GM18951 (cell line): Measurements from ENCODE around the gene CDCA8.
"Not testable (repeated sequence)": the region's sequence is repeated elsewhere in the genome, so short reads cannot be mapped to it uniquely, and the experiment has no call there.

Experiments
- POLR2A ChIP-seq: IDR thresholded peaks from 4 replicates; pipeline ENCODE4 v1.6.1; 2011; ENCODE audit warnings: mild to moderate bottlenecking; ENCODE audit not compliant: insufficient read length, insufficient read depth; ENCODE audit errors: extremely low read depth
- in situ Hi-C: fragments of 300-500 bp; cut with MboI; formaldehyde crosslinking; loops from one replicate; pipeline ENCODE4 v1.12.0; 2022; ENCODE audit warnings: low sequenced_read_pairs, mixed read lengths, inconsistent platforms; ENCODE audit not compliant: unreplicated experiment

CDCA8 gene

DNA sequence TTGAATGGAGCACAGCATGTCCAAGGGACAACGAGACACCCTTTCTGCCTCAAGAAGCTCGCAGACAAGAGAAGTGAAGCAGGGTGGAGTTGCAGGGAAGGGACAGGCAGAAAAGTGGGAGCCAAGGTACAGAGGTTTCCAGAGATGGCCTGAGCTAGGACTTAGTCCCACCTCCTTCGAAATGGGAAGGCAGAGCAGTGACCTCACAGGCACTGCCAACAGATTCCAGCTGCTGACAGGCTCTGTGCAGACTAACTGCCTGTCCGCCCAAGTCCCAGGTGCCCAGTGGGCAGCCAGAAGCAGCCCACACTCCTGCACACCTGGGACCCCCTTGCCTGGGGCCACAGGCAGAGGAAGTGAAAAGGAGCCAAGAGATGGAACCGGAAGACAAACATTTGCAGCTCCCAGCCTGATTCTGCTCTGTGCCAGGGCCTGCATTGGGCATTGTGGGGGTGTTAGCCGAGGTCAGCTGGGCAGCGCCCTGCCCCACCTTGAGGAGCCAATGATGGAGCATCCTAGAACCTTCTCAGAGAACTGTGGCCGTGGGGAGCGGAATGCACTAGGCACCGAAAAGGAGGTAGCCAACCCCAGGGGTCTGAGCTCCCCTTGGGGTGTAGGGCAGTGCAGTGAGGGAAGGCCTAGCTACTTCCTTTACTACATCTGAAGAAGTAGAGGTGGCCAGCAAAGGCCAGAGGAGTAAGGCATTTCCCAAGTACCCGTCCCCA is 30.1 kb upstream of the CDCA8 start:
- in situ Hi-C loops, result no loop called here
- TF ChIP-seq POLR2A, result no peak

DNA sequence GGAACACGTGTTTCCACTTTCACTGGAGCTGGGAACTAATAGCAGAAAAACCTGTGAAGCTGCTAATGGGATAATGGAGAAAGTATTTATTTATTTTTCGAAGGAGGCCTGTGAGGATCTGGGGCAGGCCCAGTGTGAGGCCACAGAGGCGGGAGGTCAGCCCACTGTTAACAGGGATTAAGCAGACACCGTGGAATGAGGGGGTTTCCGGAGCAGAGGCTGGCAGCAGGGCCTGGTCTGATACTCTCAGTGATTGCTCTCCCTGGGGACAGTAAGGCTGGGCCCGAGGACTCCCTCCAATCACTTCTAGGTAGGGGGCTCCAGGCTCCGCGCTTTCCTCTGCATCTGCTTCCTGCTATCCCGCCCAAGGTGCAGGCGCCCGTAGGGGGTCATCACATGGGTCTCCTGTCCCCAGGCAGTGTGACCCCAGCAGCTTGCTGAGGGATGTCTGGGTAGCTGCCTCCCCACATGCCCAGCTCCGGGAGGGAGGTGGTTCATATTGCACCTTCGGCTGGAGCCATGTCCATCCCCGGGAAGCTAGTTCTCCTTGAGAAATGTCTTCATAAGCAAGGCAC is 28.8 kb upstream of the CDCA8 start:
- no peak for TF ChIP-seq POLR2A
- in situ Hi-C loops, result no loop called here

DNA sequence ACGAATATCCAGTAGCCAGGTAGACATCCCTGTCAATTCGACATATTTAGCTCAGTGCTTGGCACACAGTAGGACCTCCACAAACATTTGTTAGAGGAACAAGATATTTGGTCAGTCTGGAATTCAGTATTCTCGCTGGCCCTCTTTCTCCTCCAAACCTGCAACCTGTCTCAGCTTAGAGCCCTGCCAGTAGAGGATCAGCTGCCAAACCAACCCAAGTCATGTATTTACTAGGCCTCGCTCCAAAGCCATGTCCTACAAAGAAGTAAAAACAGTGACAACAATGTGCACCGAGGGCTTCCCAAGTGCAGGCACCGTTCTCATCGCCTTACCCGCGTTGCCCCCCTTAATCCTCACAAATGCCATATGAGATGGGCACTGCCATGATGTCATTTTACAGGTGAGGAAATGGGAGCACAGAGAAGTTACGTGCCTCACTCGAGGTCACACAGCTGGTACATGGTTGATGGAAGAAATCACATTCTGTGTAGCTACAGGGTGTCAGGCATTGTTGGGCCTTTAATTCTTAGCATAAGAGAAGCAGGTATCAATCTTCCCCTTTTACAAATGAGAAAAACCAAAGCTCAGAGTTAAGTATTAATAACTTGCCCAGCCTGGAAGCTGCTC is 26.0 kb upstream of the CDCA8 start:
- in situ Hi-C loops, result no loop called here
- TF ChIP-seq POLR2A, result no peak

DNA sequence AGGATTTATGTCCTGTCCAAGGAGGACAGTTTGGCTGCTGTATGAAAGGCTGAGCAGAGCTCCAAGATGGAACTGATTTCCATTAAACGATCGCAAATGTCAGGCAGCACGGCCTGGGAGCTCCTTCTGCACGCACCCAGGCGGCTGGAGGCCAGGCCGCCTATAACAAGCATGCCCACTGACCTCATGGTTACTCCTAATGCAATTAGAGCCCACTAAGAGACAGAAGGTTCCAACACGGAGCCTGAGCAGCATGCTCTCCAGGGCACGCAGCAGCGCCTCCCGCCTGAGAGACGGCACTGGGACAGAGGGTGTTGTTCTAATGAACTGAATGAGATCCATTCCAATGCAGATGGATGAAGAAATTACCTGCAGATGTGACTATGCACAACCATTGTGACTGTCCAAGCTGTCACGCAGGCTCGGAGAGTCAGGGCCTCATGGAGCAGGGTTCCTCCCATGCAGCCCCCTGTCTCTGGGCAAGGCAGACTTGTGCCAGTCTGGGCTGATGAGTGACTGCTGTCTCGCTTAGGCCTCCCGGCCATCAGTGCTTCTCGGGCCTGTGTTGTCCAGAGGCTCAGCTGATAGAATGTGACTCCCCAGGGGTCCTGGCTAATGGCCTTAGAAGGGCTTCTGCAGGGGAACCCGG is 25.2 kb upstream of the CDCA8 start:
- in situ Hi-C loops, result no loop called here
- TF ChIP-seq POLR2A, result no peak

DNA sequence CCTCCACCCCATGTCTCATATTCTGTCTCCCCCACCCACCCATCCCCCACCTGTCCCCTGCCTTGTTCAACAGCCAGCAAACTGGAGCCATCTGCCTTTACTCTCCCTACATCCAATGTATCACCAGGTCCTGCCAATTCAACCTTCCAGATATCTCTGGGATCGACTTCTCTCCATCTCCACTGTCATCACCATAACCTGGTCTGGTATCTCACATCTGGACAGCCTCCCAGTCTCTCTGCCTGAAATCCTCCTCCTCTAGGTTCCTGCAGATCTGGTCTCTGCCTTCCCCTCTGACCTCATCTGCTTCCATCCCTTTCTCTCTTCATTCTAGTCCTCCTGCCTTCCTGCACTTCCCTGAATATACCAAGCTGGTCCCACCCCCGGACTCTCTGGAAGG is 22.2 kb upstream of the CDCA8 start:
- in situ Hi-C loops, result loop anchor here (5.0 to 10.0 kb wide), 2 partner anchors 63 to 215 kb away; no protein-coding TSS in a partner anchor
- no peak for TF ChIP-seq POLR2A

DNA sequence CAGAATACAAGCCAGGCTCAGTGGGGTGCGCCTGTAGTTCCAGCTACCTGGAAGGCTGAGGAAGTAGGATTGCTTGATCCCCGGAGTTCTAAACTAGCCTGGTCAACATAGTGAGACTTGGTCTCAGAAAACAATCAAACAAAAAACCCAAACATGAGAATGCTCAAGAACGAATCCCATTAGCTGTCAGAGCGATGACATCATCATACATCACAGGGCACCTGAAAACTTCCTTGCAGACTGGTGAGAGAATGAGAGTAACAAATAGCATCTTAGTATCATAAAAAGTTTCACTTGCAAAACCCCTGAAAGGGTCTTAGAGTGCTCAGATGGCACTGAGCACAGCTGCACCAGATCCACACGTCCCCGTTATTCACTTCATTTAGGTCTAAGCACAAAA is 21.1 kb upstream of the CDCA8 start:
- no peak for TF ChIP-seq POLR2A
- in situ Hi-C loops, result loop anchor here (5.0 to 10.0 kb wide), 2 partner anchors 64 to 216 kb away; no protein-coding TSS in a partner anchor

DNA sequence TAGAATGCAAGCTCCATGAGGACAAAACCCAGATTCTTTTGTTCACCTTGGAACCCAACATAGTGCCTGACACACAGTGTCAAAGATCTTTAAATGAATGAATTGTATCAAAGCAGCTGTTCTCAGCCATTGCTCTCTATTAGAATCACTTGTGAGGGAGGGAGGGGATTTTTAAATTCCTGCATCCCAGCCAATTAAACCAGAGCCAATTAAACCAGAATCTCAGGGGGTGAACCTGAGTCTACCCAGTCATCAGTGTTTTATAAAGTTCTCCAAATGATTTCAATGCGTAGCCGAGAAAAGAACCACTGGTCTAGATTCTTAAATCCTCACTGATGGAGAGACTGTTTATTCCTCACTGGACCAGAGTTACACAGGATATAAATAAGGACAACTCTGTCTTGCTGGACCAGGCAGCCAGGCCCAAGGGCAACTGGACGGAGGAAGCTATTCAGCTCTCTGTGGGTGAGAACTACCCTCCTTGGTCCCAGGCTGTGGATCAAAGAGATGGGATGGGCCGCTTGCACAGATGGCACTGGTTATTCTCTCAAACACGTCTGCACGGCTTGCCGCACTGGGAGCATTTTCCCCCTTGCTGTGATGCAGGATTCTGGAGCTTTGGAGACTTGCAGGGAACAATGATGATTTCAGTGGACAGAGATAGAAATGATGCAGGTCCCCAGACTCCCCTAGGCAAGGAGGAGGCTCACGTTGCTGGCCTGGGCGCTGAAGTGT is 20.0 kb upstream of the CDCA8 start:
- in situ Hi-C loops, result loop anchor here (5.0 to 10.0 kb wide), 2 partner anchors 65 to 218 kb away; no protein-coding TSS in a partner anchor
- no peak for TF ChIP-seq POLR2A

DNA sequence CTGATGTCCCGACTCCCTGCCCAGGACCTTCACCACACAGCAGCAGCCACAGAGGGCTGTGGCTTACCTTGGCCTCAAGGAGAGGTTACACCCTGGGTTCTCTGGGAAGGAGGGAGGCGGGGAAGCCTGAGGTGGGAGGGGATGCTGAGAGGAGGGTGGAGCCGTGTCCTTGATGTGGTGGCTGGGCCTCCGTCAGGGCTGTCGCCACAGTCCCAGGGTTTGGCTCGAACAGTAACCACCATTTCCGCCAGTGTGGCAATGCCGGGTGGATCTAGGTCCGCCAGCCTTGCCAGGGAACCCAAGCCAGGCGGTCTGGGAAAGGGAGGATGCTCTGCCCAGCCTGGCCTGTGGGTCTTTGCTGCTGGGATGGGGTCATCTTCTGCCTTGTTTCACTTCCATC is 18.4 kb upstream of the CDCA8 start:
- no peak for TF ChIP-seq POLR2A
- in situ Hi-C loops, result loop anchor here (5.0 to 10.0 kb wide), 2 partner anchors 67 to 219 kb away; no protein-coding TSS in a partner anchor

DNA sequence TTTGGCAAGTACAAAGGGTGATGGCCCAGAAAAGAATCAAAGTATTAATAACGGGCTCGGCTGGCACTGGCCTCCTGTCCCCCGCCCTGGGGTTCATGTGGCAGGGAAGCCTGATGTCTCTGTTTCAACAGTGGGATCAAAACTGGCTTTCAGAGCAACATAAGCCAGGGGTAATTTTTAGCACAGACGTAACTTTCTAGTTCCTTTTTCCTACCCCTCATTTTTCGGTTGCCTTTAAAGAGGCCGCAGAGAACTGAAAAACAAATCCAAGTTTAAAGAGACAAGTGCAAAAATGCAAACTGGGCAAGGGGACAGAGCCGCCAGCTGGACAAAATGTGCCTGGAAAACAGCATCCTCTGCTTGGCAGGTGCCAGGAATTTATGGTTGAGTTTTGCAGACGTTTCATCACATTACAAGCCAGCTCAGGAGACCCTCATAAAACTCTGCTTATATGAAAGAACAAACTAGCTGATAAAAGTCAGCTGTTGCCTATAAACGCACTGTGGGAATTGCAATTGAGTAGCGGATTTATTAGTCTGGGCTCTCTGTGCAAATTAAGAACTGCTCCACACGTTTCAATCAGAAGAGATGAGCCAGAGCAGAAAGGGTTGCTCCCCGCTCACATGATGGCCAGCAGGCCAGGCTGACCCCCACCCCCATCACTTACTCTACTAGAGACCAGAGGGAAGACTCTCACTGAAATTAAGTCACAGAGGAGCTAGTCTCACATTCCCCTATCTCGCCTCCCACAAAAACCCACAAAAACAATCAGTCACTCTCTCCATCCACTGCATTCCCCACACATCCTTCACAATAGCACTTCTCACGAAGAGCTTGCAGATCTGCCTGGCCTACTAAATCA is 15.8 kb upstream of the CDCA8 start:
- in situ Hi-C loops, result loop anchor here (10.0 kb wide), 1 partner anchor 222 kb away; no protein-coding TSS in a partner anchor
- peak; percentile 41 for TF ChIP-seq POLR2A

DNA sequence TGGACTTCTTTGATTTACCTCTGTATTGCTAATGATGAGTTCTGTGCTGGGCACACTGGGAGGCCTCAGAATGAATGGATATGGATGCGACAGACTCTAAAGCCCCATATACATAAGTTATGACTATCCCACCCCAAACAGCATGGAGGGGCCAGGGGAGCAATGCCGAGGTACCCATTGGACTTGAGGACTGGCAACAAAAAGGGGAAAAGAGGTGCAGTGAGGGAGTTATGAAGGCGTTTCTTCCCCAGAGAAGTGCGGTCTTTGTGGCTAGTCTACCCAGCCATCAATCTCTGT is 15.2 kb upstream of the CDCA8 start:
- in situ Hi-C loops, result loop anchor here (10.0 kb wide), 1 partner anchor 222 kb away; no protein-coding TSS in a partner anchor
- TF ChIP-seq POLR2A, result no peak

DNA sequence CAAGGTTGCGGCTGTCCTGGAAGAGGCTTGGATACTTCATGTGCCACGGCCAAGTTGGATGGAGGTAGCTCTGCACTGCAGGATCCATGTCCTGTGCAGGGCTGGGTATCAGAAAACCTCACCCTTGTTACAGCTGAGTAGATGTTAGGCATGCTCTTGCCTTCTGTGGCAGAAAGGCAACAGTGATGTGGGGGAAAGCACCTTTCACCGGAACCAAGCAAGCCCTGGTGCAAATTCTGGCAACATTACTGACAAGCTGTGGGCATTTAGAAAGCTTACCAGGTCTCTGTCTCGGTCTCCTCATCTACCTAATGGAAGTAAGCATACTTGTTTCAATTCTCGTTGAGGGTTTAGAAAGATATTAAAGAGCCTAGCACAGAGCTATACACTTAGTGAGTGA is 14.5 kb upstream of the CDCA8 start:
- no peak for TF ChIP-seq POLR2A

DNA sequence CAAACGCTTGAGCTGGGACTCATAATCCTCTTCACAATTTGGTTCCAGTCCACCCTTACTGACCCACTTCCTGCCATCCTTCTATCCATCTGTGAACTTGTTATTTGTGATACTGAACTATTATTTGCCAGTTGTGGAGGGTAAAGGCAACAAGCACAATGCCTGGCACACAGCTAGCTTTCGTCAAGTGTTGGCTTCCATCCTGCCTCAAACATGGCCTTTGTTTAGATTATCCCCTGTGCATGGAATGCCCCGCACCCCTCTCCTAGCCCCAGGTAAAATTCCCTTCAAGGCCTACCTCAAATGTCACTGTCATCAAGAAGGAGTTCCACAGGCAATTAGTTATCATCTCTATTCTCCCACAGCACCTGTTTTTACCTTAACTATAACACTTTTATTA is 11.4 kb upstream of the CDCA8 start:
- no peak for TF ChIP-seq POLR2A
- in situ Hi-C loops, result no loop called here

More for the DNA sequence above, 14.5 kb upstream of the CDCA8 start:
- in situ Hi-C loops, result loop anchor here (10.0 kb wide), 1 partner anchor 223 kb away; no protein-coding TSS in a partner anchor

DNA sequence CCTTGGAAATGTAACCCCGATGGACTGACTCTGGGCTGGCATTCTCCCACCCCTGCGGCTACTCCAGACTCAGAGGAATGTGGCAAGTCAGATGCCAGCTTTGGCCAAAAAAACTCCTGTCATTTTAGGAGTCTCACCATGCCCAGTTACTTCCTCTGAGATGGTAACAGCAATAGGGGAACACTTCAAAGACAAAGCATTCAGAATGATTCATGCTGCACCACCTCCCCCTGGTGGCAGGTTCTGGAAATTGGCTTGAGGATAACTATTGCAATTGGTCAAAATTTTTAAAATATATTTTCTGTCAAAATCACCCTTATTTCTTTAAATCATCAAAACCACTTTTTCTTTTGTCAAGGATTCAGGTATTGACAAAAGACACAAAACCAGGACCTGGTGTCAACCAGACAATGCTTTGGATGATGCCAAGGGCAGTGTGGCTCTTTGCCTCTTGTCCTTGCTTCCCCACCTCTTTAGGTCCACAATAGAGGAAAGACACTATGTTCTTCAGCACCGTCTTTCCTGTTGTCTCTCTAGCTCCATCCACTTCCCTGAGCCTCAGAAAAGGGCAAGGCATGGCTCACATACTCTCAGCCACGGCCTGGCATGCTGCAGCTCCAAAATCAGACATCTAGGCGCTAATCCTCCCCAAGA is 9.9 kb upstream of the CDCA8 start:
- TF ChIP-seq POLR2A, result no peak
- in situ Hi-C loops, result no loop called here

DNA sequence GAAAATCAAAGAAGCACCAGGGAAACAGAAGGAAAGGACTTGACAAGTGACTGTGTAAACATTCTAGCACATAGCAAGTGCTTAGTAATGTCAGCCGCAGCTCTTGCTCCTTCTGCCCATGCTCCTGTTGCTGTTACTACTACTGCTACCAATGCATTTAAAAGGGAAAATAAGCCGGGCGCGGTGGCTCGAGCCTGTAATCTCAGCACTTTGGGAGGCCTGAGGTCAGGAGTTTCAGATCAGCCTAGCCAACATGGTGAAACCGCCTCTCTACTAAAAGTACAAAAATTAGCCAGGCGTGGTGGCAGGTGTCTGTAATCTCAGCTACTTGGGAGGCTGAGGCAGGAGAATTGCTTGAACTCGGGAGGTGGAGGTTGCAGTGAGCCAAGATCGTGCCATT is 8.1 kb upstream of the CDCA8 start:
- in situ Hi-C loops, result not testable (repeated sequence)
